Thymus (tissue), 11 donors: ENCODE data around the gene RGS3. TPM values are rescaled to one million over a fixed set of nuclear protein-coding genes. Genes with fewer than 3 reads are reported as not detected.

Experiments
- DNase-seq, 9 donors: peaks; one replicate each; pipeline ENCODE4 v3.0.0-alpha.2; 2013; ENCODE audit warnings: low spot score in 9 of 9, low read depth in 6 of 9, missing footprints in 1 of 9
- H3K27ac ChIP-seq, 2 donors: one replicate each; pipeline ENCODE4 v1.5.1; 2013; ENCODE audit warnings: control low read depth in 1 of 2, low read depth in 1 of 2, low read length in 1 of 2, mild to moderate bottlenecking in 1 of 2, moderate library complexity in 1 of 2
- H3K27me3 ChIP-seq, 2 donors: one replicate each; pipeline ENCODE4 v1.5.1; 2013; ENCODE audit warnings: low read length in 1 of 2; ENCODE audit not compliant: control insufficient read depth in 2 of 2, insufficient read depth in 1 of 2
- H3K36me3 ChIP-seq, 2 donors: one replicate each; pipeline ENCODE4 v1.5.1; 2013; ENCODE audit warnings: low read length in 1 of 2, mild to moderate bottlenecking in 1 of 2, moderate library complexity in 1 of 2; ENCODE audit not compliant: control insufficient read depth in 2 of 2, insufficient read depth in 2 of 2
- H3K4me1 ChIP-seq, 2 donors: one replicate each; pipeline ENCODE4 v1.5.1; 2013; ENCODE audit warnings: low read length in 2 of 2; ENCODE audit not compliant: control insufficient read depth in 2 of 2, insufficient read depth in 2 of 2
- H3K4me3 ChIP-seq, 2 donors: one replicate each; pipeline ENCODE4 v1.5.1; 2013; ENCODE audit warnings: low read length in 2 of 2, control low read depth in 1 of 2, mild to moderate bottlenecking in 1 of 2
- H3K9me3 ChIP-seq, 2 donors: one replicate each; pipeline ENCODE4 v1.5.1; 2013; ENCODE audit warnings: low read length in 1 of 2, mild to moderate bottlenecking in 1 of 2; ENCODE audit not compliant: control insufficient read depth in 2 of 2, insufficient read depth in 1 of 2
- WGBS: extraction: QIAGEN DNeasy Blood & Tissue Kit; methylation state at CpG from one replicate; pipeline ENCODE4 v1.1.7; 2013; 5-methylcytosine and 5-hydroxymethylcytosine counted together
- polyA plus RNA-seq: library from polyadenylated mRNA; stranded (reverse); fragments of 200-250 nt; gene quantifications from one replicate; pipeline ENCODE4 v1.2.3, GENCODE V29; 2013
- total RNA-seq: library from RNA; stranded (reverse); fragments of 120-200 nt; gene quantifications from one replicate; pipeline ENCODE4 v1.2.4, GENCODE V29; 2013
- donor health status: healthy.

The RGS3 gene
- total and polyA plus RNA-seq, 2 donors = 16.5 to 21.4 TPM

DNA sequence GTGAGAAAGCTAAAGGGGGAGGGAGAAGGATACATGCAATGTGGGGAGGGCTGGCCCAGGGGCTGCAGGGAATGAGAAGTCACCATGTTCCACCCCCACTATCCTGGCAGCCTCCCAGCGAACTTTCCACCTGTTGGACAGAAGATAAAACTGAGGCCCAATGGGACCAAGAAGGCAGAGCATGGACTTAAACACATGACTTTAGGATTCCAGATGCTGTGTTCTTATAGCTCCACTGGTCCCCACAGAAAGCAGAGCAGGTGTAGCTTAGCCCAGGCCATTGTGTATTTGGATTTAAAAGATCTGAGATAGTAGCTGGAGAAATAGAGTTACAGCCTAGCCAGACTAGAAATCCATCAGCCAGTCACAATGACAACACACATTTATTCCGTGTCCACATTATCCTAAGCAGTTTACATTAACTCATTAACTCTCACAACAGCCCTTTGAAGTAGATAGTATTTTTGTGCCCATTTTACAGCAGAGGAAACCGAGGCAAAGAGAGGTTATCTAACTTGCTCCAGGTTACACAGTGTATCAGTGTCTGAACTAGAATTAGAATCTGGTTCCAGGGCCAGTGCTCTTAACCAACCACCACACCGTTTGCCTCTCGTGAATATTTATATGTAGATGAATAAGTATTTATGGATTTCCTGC lies 121.0 kb downstream of the RGS3 start:
- no peaks in the 10 kb centered on the region for H3K27me3 ChIP-seq
- 97% methylated on average over 5 of the region's 5 CpGs for WGBS
- no peaks in the 10 kb centered on the region for H3K9me3 ChIP-seq
- DNase-seq = no peak
- peaks cover 14 to 25% of the 10 kb centered on the region in 2 donors for H3K36me3 ChIP-seq
- H3K27ac ChIP-seq = no peak overlapping the region
- H3K4me3 ChIP-seq = no peak overlapping the region
- H3K4me1 ChIP-seq = peaks cover 21 to 38% of the 10 kb centered on the region in 2 donors

DNA sequence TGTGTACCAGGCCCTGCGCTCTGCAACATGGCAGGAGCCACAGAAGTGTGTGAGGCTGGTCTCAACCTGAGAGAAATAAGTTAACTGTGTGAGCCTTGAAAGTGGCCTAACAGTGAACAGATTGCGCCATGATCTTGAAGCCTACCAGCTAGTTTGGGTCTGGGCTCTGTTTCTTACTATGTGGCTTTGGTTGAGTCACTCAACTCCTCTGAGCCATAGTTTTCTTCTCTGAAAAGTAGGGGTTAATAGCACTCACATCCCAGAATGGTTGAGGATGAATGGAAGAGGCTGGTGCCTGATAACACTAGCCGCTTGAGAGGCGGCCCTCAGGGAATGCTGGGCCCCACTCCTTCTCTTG lies 121.5 kb downstream of the RGS3 start:
- no peak for DNase-seq
- Histone ChIP-seq H3K4me1 (peaks cover 16 to 36% of the 10 kb centered on the region in 2 donors), H3K27ac (no peak overlapping the region), H3K4me3 (no peak overlapping the region), H3K27me3 (no peaks in the 10 kb centered on the region), H3K9me3 (no peaks in the 10 kb centered on the region), H3K36me3 (peaks cover 14 to 25% of the 10 kb centered on the region in 2 donors)
- WGBS = 97% methylated on average over 4 of the region's 4 CpGs

- Histone ChIP-seq H3K4me1 (peaks cover 11 to 31% of the 10 kb centered on the region in 2 donors), H3K27me3 (no peaks in the 10 kb centered on the region), H3K4me3 (no peak overlapping the region), H3K27ac (no peak overlapping the region), H3K36me3 (peaks cover 14 to 25% of the 10 kb centered on the region in 2 donors), H3K9me3 (no peaks in the 10 kb centered on the region)
- no peak for DNase-seq
- over 99% methylated on average over 2 of the region's 2 CpGs for WGBS
Measured at GRCh38 chr9:113585555-113585954, 122.0 kb downstream of the RGS3 start.

GRCh38 chr9:113587471-113588031 lies 124.0 kb downstream of the RGS3 start:
- no peaks in the 10 kb centered on the region for H3K27me3 ChIP-seq
- peaks cover 14 to 25% of the 10 kb centered on the region in 2 donors for H3K36me3 ChIP-seq
- no peaks in the 10 kb centered on the region for H3K9me3 ChIP-seq
- H3K4me3 ChIP-seq = no peak overlapping the region
- H3K27ac ChIP-seq = no peak overlapping the region
- WGBS = 95% methylated on average over 14 of the region's 14 CpGs
- H3K4me1 ChIP-seq = peaks cover 0 to 14% of the 10 kb centered on the region in 2 donors
- DNase-seq = peak in 1 of 9 donors; percentile 43

DNA sequence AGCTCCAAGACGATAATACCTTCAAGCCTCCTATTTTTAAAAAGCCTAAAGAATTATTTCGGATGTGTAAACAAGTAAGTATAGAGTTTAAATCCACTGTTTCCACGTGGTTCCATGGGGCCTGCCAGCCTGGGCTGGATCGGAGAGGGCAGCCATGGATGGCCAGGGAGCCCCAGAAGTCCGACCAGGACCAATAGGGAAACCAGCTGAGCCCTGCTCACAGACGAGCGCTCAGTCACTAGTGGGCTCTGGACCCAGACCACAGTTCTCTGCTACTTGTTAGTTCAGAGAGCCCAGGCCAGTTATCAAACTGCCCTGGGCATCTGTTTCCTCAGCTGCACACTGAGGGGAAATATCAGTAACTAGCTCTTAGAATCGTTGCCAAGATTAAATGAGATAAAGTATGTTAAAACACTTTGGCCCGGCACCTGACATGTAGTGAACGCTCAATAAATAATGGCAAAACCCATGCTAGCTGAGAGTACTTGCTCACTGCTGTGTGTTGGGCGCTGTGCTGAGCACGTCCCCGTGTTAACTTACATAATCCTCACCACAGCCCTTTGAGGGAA lies 124.8 kb downstream of the RGS3 start:
- H3K4me1 ChIP-seq = peaks cover 0 to 13% of the 10 kb centered on the region in 2 donors
- DNase-seq = no peak
- peaks cover 14 to 25% of the 10 kb centered on the region in 2 donors for H3K36me3 ChIP-seq

DNA sequence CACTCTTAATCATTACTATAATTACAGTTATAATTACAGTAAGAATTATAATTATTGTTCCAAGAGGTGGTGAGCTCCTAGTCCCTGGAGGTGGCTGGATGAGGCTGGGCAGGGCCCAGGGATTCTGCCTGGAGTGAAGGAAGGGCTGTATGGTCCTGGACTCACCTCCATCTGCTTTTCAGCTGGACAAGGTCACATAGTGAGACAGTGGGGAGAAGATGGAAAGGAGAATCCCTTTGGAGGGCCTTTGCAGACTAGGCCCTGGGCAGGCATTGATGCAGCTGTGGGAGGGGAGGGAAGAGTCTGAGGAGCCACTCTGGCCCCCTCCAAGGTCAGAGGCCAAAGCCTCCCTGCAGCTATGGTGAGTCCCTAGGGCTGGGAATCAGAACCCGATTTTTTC lies 125.4 kb downstream of the RGS3 start:
- Histone ChIP-seq H3K4me1 (peaks cover 0 to 19% of the 10 kb centered on the region in 2 donors), H3K27me3 (peaks cover 0 to 5% of the 10 kb centered on the region in 2 donors), H3K27ac (no peak overlapping the region), H3K4me3 (no peak overlapping the region), H3K36me3 (peaks cover 7 to 21% of the 10 kb centered on the region in 2 donors), H3K9me3 (no peaks in the 10 kb centered on the region)
- no peak for DNase-seq
- WGBS = 58% methylated on average over 1 of the region's 1 CpG

More for the DNA sequence above, 124.8 kb downstream of the RGS3 start:
- 85% methylated on average over 13 of the region's 13 CpGs for WGBS
- Histone ChIP-seq H3K27me3 (no peaks in the 10 kb centered on the region), H3K4me3 (no peak overlapping the region), H3K9me3 (no peaks in the 10 kb centered on the region), H3K27ac (no peak overlapping the region)

- Histone ChIP-seq H3K4me3 (no peak overlapping the region), H3K27me3 (peaks cover 0 to 5% of the 10 kb centered on the region in 2 donors), H3K36me3 (peaks cover 3 to 17% of the 10 kb centered on the region in 2 donors), H3K9me3 (no peaks in the 10 kb centered on the region), H3K27ac (no peak overlapping the region), H3K4me1 (peaks cover 0 to 23% of the 10 kb centered on the region in 2 donors)
- WGBS = 34% methylated on average over 7 of the region's 7 CpGs
- no peak for DNase-seq
Measured at GRCh38 chr9:113589407-113589806, 125.9 kb downstream of the RGS3 start.

DNA sequence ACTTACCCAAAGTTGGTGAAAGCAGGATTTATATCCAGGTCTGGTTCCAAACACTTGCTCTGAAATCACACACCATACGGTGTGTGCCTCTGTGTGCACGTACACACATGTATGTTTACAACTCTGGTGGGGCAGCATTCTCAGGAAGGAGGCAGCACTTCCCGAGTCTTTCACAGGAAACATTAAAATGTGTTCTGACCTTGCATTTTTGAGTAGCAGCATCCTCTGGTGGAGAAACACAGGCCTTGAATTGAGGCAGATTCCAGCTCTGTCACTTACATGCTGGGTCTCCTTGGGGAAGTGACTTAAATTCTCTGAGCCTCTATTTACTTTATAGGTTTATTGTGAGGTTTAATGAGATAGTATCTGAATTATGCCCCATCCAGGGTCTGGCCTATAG lies 126.4 kb downstream of the RGS3 start:
- Histone ChIP-seq H3K36me3 (peaks cover 2 to 13% of the 10 kb centered on the region in 2 donors), H3K4me1 (peaks cover 0 to 23% of the 10 kb centered on the region in 2 donors), H3K27me3 (peaks cover 0 to 5% of the 10 kb centered on the region in 2 donors), H3K4me3 (no peak overlapping the region), H3K27ac (no peak overlapping the region), H3K9me3 (no peaks in the 10 kb centered on the region)
- peak in 1 of 9 donors; percentile 47 for DNase-seq
- WGBS = 14% methylated on average over 3 of the region's 3 CpGs

- H3K36me3 ChIP-seq = peaks cover 0 to 13% of the 10 kb centered on the region in 2 donors
- peaks cover 0 to 23% of the 10 kb centered on the region in 2 donors for H3K4me1 ChIP-seq
- H3K4me3 ChIP-seq = no peak overlapping the region
- peaks cover 0 to 5% of the 10 kb centered on the region in 2 donors for H3K27me3 ChIP-seq
- WGBS = 94% methylated on average over 2 of the region's 2 CpGs
- DNase-seq = no peak
- no peak overlapping the region for H3K27ac ChIP-seq
- H3K9me3 ChIP-seq = no peaks in the 10 kb centered on the region
Measured at GRCh38 chr9:113590389-113590788, 126.9 kb downstream of the RGS3 start.
